ENCODE data around the gene NENF. TPM values are rescaled to one million over a fixed set of nuclear protein-coding genes. Genes with fewer than 3 reads are reported as not detected.

NENF gene
- total and polyA plus RNA-seq, 10 of the 15 experiments (the other 5 are each of a cell fraction or from before 2014, with no cell fraction given): 5.1 to 83.4 (median 42.7) TPM

GRCh38 chr1:212421165-212421564, 11.6 kb upstream of the NENF start:
- no peak for ATAC-seq
- FAIRE-seq: no peak

More at GRCh38 chr1:212421165-212421564, 11.6 kb upstream of the NENF start:
- no peak overlapping the region for H3K27ac ChIP-seq (ENCODE audit: control insufficient read depth, insufficient read depth)
- H3K9me3 ChIP-seq (replicated peaks; ENCODE audit: control insufficient read depth, insufficient read depth, low read length): no peaks in the 10 kb centered on the region
- H3K9ac ChIP-seq (ENCODE audit: control insufficient read depth, insufficient read depth, low read length): no peak overlapping the region
- in situ Hi-C loops (cut with MboI) (no loop called here), intact Hi-C loops (cut with micrococcal nuclease; ENCODE audit: unreplicated experiment) (no loop called here)
- H3K27me3 ChIP-seq (replicated peaks in 1 of 2; ENCODE audit: control insufficient read depth in 2 of 2, insufficient read depth in 2 of 2, low read length in 1 of 2): no peaks in the 10 kb centered on the region
- H3K4me3 ChIP-seq: no peak overlapping the region
- WGBS (ENCODE audit: insufficient coverage, insufficient replicate concordance, low lambda C conversion rate, missing lambda C conversion rate): 26% methylated on average over 2 of the region's 2 CpGs
- TF ChIP-seq FOS (IDR thresholded peaks at IDR 0.05; ENCODE audit: borderline replicate concordance, extremely low read depth, insufficient read length) (no peak), CEBPB (IDR thresholded peaks at IDR 0.05; ENCODE audit: borderline replicate concordance in 1 of 2, low read depth in 2 of 2, low read length in 2 of 2) (no peak), EED (IDR thresholded peaks at IDR 0.05; ENCODE audit: low read depth) (no peak), RAD21 (IDR thresholded peaks at IDR 0.05; ENCODE audit: insufficient read depth, low read depth, low read length) (no peak), PBX3 (IDR thresholded peaks at IDR 0.05; ENCODE audit: insufficient replicate concordance, low read depth, low read length) (no peak), ZNF207 (IDR thresholded peaks at IDR 0.05; ENCODE audit: borderline replicate concordance) (no peak), NFYB (IDR thresholded peaks at IDR 0.05; ENCODE audit: insufficient read depth, low read depth, low read length) (no peak), NFXL1 (IDR thresholded peaks at IDR 0.05; ENCODE audit: borderline replicate concordance) (no peak), IKZF2 (IDR thresholded peaks at IDR 0.05) (no peak), RCOR1 (conservative IDR thresholded peaks at IDR 0.05; ENCODE audit: low read depth, low read length) (no peak), CBX5 (IDR thresholded peaks at IDR 0.05; ENCODE audit: low read depth) (no peak), EZH2 (IDR thresholded peaks at IDR 0.05; ENCODE audit: borderline replicate concordance, control insufficient read depth, low read depth, low read length) (no peak), CTCF (IDR thresholded peaks at IDR 0.05 in 2 of 3, conservative IDR thresholded peaks at IDR 0.05 in 1 of 3; ENCODE audit: control insufficient read depth in 2 of 3, extremely low read depth in 1 of 3, insufficient read depth in 1 of 3, low read depth in 3 of 3, low read length in 3 of 3) (no peak), MAX (IDR thresholded peaks at IDR 0.05; ENCODE audit: low read depth, low read length) (no peak), CUX1 (IDR thresholded peaks at IDR 0.05; ENCODE audit: insufficient replicate concordance, low read depth, low read length) (no peak), POLR2A (IDR thresholded peaks at IDR 0.05; ENCODE audit: low read depth, low read length) (no peak)
- no peaks in the 10 kb centered on the region for H3K4me1 ChIP-seq (ENCODE audit: control insufficient read depth, insufficient read depth, low read length)
- ChIA-PET CTCF (interaction anchor here (0.6 kb wide), 1 partner anchor 29 kb away, joined by 3 read pairs; no protein-coding TSS in a partner anchor), SMC1A (ENCODE audit: uncharacterized antibody, unreplicated experiment) (interaction anchor here (1.4 kb wide), 1 partner anchor 35 kb away, joined by 3 read pairs; no protein-coding TSS in a partner anchor), RAD21 (ENCODE audit: unreplicated experiment) (no interaction called here), POLR2A (interaction anchor here (0.7 kb wide), 1 partner anchor 19 kb away, joined by 4 read pairs; no protein-coding TSS in a partner anchor)
- no peaks in the 10 kb centered on the region for H3K79me2 ChIP-seq (ENCODE audit: control insufficient read depth, insufficient read depth, low read length)
- no peaks in the 10 kb centered on the region for H4K20me1 ChIP-seq (ENCODE audit: control insufficient read depth, insufficient read depth)
- no peak for DNase-seq (ENCODE audit: low read depth, low spot score)
- no TSS peak for BruUV-seq (replicated peaks)
- no peak overlapping the region for H3K4me2 ChIP-seq (ENCODE audit: control insufficient read depth, insufficient read depth)
- no peak overlapping the region for H2AFZ ChIP-seq (ENCODE audit: control insufficient read depth, low read depth, low read length)
- no peaks in the 10 kb centered on the region for H3K36me3 ChIP-seq (ENCODE audit: control insufficient read depth in 2 of 2, insufficient read depth in 2 of 2, low read length in 1 of 2)

All from GM12878 (cell line).